Keratinocyte (primary cell): ENCODE measurements around the gene PAK2. TPM values are rescaled to one million over a fixed set of nuclear protein-coding genes. Genes with fewer than 3 reads are reported as not detected.

ENCODE experiments used
- DNase-seq: peaks from one replicate; pipeline ENCODE4 v3.0.0-alpha.2; 2011; ENCODE audit warnings: low read depth, missing footprints, low spot score
- FAIRE-seq: peaks from 2 replicates; lab custom pipeline; 2011; peaks lifted over from hg19 to GRCh38; lab: Jason Lieb, UNC
- H2AFZ ChIP-seq: 2 replicates; pipeline ENCODE4 v1.6.0; 2012; ENCODE audit warnings: low read length, control low read depth, inconsistent platforms; ENCODE audit not compliant: control insufficient read depth
- H3K27ac ChIP-seq: 2 replicates; pipeline ENCODE4 v1.5.1; 2011; ENCODE audit warnings: low read length; ENCODE audit not compliant: control insufficient read depth, insufficient read depth
- H3K27me3 ChIP-seq: 3 replicates; pipeline ENCODE4 v1.6.0; 2011; ENCODE audit warnings: low read length; ENCODE audit not compliant: control insufficient read depth, insufficient read depth; ENCODE audit errors: extremely low read depth
- H3K36me3 ChIP-seq, 2 experiments: 2 replicates in 1 of 2; 3 replicates in 1 of 2; pipeline ENCODE4 v1.5.1; 2011; ENCODE audit warnings: low read length in 2 of 2, mild to moderate bottlenecking in 1 of 2; ENCODE audit not compliant: control insufficient read depth in 2 of 2, insufficient read depth in 2 of 2; ENCODE audit errors: extremely low read depth in 1 of 2
- H3K4me1 ChIP-seq: 3 replicates; pipeline ENCODE4 v1.5.1; 2011; ENCODE audit warnings: low read length; ENCODE audit not compliant: control insufficient read depth, insufficient read depth; ENCODE audit errors: extremely low read depth
- H3K4me2 ChIP-seq: 3 replicates; pipeline ENCODE4 v1.6.0; 2011; ENCODE audit warnings: low read depth, low read length; ENCODE audit not compliant: control insufficient read depth, insufficient read depth; ENCODE audit errors: extremely low read depth
- H3K4me3 ChIP-seq, 3 experiments: fragments of 200-600 bp in 1 of 3; sonication (generic) in 1 of 3; 2 replicates in 2 of 3; 3 replicates in 1 of 3; pipeline ENCODE4 v1.5.1; 2011 to 2016; ENCODE audit warnings: low read length in 3 of 3, mild to moderate bottlenecking in 3 of 3, control low read depth in 2 of 3, inconsistent platforms in 1 of 3, low read depth in 1 of 3, mixed read lengths in 1 of 3, mixed run types in 1 of 3, moderate library complexity in 1 of 3; ENCODE audit not compliant: control insufficient read depth in 2 of 3, insufficient read depth in 2 of 3; ENCODE audit errors: extremely low read depth in 1 of 3
- H3K79me2 ChIP-seq: 2 replicates; pipeline ENCODE4 v1.6.0; 2012; ENCODE audit warnings: low read length; ENCODE audit not compliant: control insufficient read depth, insufficient read depth
- H3K9ac ChIP-seq: 3 replicates; pipeline ENCODE4 v1.6.0; 2011; ENCODE audit warnings: low read length; ENCODE audit not compliant: control insufficient read depth, insufficient read depth; ENCODE audit errors: extremely low read depth
- H3K9me1 ChIP-seq: 3 replicates; pipeline ENCODE4 v1.6.0; 2011; ENCODE audit warnings: low read length; ENCODE audit not compliant: control insufficient read depth, insufficient read depth; ENCODE audit errors: extremely low read depth
- H3K9me3 ChIP-seq: 2 replicates; pipeline ENCODE4 v1.5.1; 2012; ENCODE audit warnings: low read depth, low read length; ENCODE audit not compliant: control insufficient read depth
- H4K20me1 ChIP-seq: 3 replicates; pipeline ENCODE4 v1.6.0; 2011; ENCODE audit warnings: low read length; ENCODE audit not compliant: control insufficient read depth, insufficient read depth; ENCODE audit errors: extremely low read depth
- CTCF ChIP-seq, 3 experiments: IDR thresholded peaks in 1 of 3; conservative IDR thresholded peaks in 1 of 3; optimal IDR thresholded peaks in 1 of 3; 2 replicates in 2 of 3; 3 replicates in 1 of 3; pipeline versions ENCODE3 to v1.5.1; 2011; ENCODE audit warnings: low read length in 3 of 3, mild to moderate bottlenecking in 3 of 3, moderate library complexity in 2 of 3, control low read depth in 1 of 3, inconsistent platforms in 1 of 3; ENCODE audit not compliant: insufficient read depth in 2 of 3; ENCODE audit errors: extremely low read depth in 1 of 3
- EZH2 ChIP-seq: IDR thresholded peaks from one replicate; pipeline ENCODE4 v1.6.1; 2012; ENCODE audit warnings: inconsistent platforms, mild to moderate bottlenecking, low read length, moderate library complexity
- dilution Hi-C: fragments of 300-500 bp; cut with MboI; formaldehyde crosslinking; loops from one replicate; pipeline ENCODE4 v1.7.0; 2020; ENCODE audit warnings: low sequenced_read_pairs; ENCODE audit not compliant: extremely low pct_ligation_motif_present
- polyA plus RNA-seq, 5 experiments: library from polyadenylated mRNA; depleted of rRNA in 3 of 5; stranded (reverse) in 3 of 5; stranded (forward) in 1 of 5; unstranded in 1 of 5; fragments of >200 nt; gene quantifications; 1 replicate in 1 of 5; 2 replicates in 3 of 5; 3 replicates in 1 of 5; pipeline versions ENCODE4 v1.2.1 to v1.2.3, GENCODE V29; 2011 to 2012; ENCODE audit warnings: missing spikeins in 2 of 5, low read depth in 1 of 5, low replicate concordance in 1 of 5
- small RNA-seq, 3 experiments: library from RNA; depleted of rRNA; stranded (forward); fragments of <200 nt; gene quantifications; one replicate each; pipeline ENCODE3, GENCODE V24; 2012; ENCODE audit warnings: low read depth in 3 of 3, low replicate concordance in 1 of 3; ENCODE audit not compliant: insufficient read length in 3 of 3

Gene PAK2
- polyA plus RNA-seq, 1 donor (not counting 4 experiments of a cell fraction or from before 2014, with no cell fraction given): 52.3 TPM

- Histone ChIP-seq H3K9ac (no peak overlapping the region), H3K4me2 (no peak overlapping the region), H3K9me1 (no peaks in the 10 kb centered on the region), H3K4me1 (peaks cover 3% of the 10 kb centered on the region), H3K79me2 (peaks cover 88% of the 10 kb centered on the region), H3K27ac (no peak overlapping the region), H2AFZ (no peak overlapping the region), H3K4me3 (no peak overlapping the region), H3K9me3 (no peaks in the 10 kb centered on the region), H3K27me3 (no peaks in the 10 kb centered on the region), H4K20me1 (peaks cover 6% of the 10 kb centered on the region), H3K36me3 (peaks cover 0 to 9% of the 10 kb centered on the region in 2 experiments)
- FAIRE-seq (no peak), DNase-seq (no peak)
- dilution Hi-C loops: no loop called here
- TF ChIP-seq EZH2 (no peak), CTCF (optimal IDR thresholded peaks at IDR 0.05 in 1 of 3, IDR thresholded peaks at IDR 0.05 in 1 of 3, conservative IDR thresholded peaks at IDR 0.05 in 1 of 3; ENCODE audit: extremely low read depth in 1 of 3, insufficient read depth in 2 of 3, low read length in 3 of 3) (no peak)
Observed at GRCh38 chr3:196875258-196875657, 135.6 kb downstream of the PAK2 start.

Small RNA genes lying within 50 kb of the gene (small RNA-seq; reads per million reads assigned to genes)
- 0 reads per million in 3 experiments for gene RNU4-89P
- 0 to 0.75 (median 0.07) reads per million in 3 experiments for gene RNU6-42P
- gene RNU6-646P: 0 reads per million in 3 experiments

Other genes with a start within 250 kb of the PAK2 start
- gene RNF168, start 236.1 kb upstream of the PAK2 start, polyA plus RNA-seq: 3.4 to 7.2 TPM (median 4.2 TPM) in 3 replicates
- gene SMCO1, start 224.5 kb upstream of the PAK2 start, polyA plus RNA-seq: not detected in 3 replicates
- gene WDR53, start 171.3 kb upstream of the PAK2 start, polyA plus RNA-seq: 9.8 to 14.2 TPM (median 10.4 TPM) in 3 replicates
- 9.2 to 17.9 TPM (median 10.0 TPM) in 3 replicates for gene FBXO45, start 171.2 kb upstream of the PAK2 start, polyA plus RNA-seq
- 0.02 to 0.05 TPM (median 0.03 TPM) in 3 replicates for gene NRROS, start 100.2 kb upstream of the PAK2 start, polyA plus RNA-seq
- 1.4 to 3.1 TPM (median 2.3 TPM) in 3 replicates for gene CEP19, start 27.6 kb upstream of the PAK2 start, polyA plus RNA-seq
- 17.2 to 25.0 TPM (median 19.0 TPM) in 3 replicates for gene PIGX, start 27.5 kb upstream of the PAK2 start, polyA plus RNA-seq
- gene SENP5, start 128.1 kb downstream of the PAK2 start, polyA plus RNA-seq: 15.2 to 17.3 TPM (median 16.5 TPM) in 3 replicates
- 54.8 to 71.4 TPM (median 58.8 TPM) in 3 replicates for gene NCBP2, start 202.7 kb downstream of the PAK2 start, polyA plus RNA-seq
- gene PIGZ, start 229.0 kb downstream of the PAK2 start, polyA plus RNA-seq: 1.4 to 2.1 TPM (median 1.5 TPM) in 3 replicates